Colonic mucosa (tissue), 4 donors: ENCODE data around the gene DGKI. TPM values are rescaled to one million over a fixed set of nuclear protein-coding genes. Genes with fewer than 3 reads are reported as not detected.

Experiments
- DNase-seq: peaks from one replicate; pipeline ENCODE4 v3.0.0-alpha.2; 2020
- H3K27ac ChIP-seq: fragments of 200-600 bp; one replicate; pipeline ENCODE4 v1.8.0; 2021
- H3K27me3 ChIP-seq: fragments of 200-600 bp; one replicate; pipeline ENCODE4 v1.8.0; 2021
- H3K36me3 ChIP-seq: fragments of 200-600 bp; one replicate; pipeline ENCODE4 v1.8.0; 2021
- H3K4me1 ChIP-seq: fragments of 200-600 bp; one replicate; pipeline ENCODE4 v1.8.0; 2021; ENCODE audit warnings: mild to moderate bottlenecking
- H3K4me3 ChIP-seq: fragments of 200-600 bp; one replicate; pipeline ENCODE4 v1.8.0; 2021
- H3K9ac ChIP-seq, 2 donors: one replicate each; pipeline ENCODE4 v1.7.0; 2013; ENCODE audit warnings: control low read depth in 2 of 2, low read depth in 2 of 2, low read length in 2 of 2
- H3K9me3 ChIP-seq: fragments of 200-600 bp; one replicate; pipeline ENCODE4 v1.8.0; 2021
- intact Hi-C: fragments of 100-400 bp; cut with DNase I; formaldehyde crosslinking; loops from one replicate; pipeline ENCODE4 v1.14.1; 2022
- total RNA-seq, 2 donors: library from RNA; stranded (reverse); fragmentation: NEBNext Ultra II Directional in 1 of 2; extraction: Animal tissue kit (Norgen Biotek cat#: 25700) in 1 of 2; gene quantifications; one replicate each; pipeline ENCODE4 v1.2.1, GENCODE V29; 2021
- TF ChIP-seq, protein P1 (sequence below): fragments of 200-600 bp; IDR thresholded peaks from one replicate; pipeline ENCODE4 v1.8.0; 2022; ENCODE audit warnings: antibody characterized with exemption, mild to moderate bottlenecking
- donor health status: healthy.
- donor health status: DM: no; HTN: no; CAD: no.
- donor health status: DM: no; HTN: no; CAD: no.

The DGKI gene
- total RNA-seq, 2 donors from 2014 or later: 0.35 to 0.67 TPM

GRCh38 chr7:137413901-137414300, 432.9 kb downstream of the DGKI start:
- Histone ChIP-seq H3K27me3 (no peaks in the 10 kb centered on the region), H3K27ac (no peak overlapping the region), H3K4me3 (no peak overlapping the region), H3K9ac (no peak overlapping the region), H3K4me1 (no peaks in the 10 kb centered on the region), H3K36me3 (no peaks in the 10 kb centered on the region), H3K9me3 (no peaks in the 10 kb centered on the region)
- DNase-seq: no peak
- intact Hi-C loops: no loop called here
- TF ChIP-seq, protein P1, sequence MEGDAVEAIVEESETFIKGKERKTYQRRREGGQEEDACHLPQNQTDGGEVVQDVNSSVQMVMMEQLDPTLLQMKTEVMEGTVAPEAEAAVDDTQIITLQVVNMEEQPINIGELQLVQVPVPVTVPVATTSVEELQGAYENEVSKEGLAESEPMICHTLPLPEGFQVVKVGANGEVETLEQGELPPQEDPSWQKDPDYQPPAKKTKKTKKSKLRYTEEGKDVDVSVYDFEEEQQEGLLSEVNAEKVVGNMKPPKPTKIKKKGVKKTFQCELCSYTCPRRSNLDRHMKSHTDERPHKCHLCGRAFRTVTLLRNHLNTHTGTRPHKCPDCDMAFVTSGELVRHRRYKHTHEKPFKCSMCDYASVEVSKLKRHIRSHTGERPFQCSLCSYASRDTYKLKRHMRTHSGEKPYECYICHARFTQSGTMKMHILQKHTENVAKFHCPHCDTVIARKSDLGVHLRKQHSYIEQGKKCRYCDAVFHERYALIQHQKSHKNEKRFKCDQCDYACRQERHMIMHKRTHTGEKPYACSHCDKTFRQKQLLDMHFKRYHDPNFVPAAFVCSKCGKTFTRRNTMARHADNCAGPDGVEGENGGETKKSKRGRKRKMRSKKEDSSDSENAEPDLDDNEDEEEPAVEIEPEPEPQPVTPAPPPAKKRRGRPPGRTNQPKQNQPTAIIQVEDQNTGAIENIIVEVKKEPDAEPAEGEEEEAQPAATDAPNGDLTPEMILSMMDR: no peak

DNA sequence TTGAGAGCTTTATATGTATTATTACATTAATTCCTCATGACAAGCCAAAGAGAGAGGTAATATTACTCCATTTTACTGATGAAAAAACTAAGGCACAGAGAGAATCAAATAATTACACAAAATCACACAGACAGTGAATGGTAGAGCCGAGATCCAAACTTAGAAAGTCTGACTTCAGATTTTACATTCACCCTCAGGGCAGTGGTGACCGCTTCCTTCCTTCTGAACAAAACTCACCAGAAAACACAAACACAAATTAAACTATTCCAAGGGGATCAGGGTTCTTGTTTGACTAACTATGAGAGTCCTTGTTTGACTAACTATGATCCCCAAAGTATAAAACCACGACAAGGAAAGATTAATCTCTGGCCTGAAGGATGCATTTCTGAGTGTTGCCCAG, 435.3 kb downstream of the DGKI start:
- no peaks in the 10 kb centered on the region for H3K27me3 ChIP-seq
- H3K4me3 ChIP-seq: no peak overlapping the region
- no peak overlapping the region for H3K9ac ChIP-seq
- TF ChIP-seq, protein P1: no peak
- H3K9me3 ChIP-seq: no peaks in the 10 kb centered on the region
- no peak overlapping the region for H3K27ac ChIP-seq
- no peaks in the 10 kb centered on the region for H3K4me1 ChIP-seq
- no peaks in the 10 kb centered on the region for H3K36me3 ChIP-seq
- intact Hi-C loops: no loop called here
- no peak for DNase-seq

DNA sequence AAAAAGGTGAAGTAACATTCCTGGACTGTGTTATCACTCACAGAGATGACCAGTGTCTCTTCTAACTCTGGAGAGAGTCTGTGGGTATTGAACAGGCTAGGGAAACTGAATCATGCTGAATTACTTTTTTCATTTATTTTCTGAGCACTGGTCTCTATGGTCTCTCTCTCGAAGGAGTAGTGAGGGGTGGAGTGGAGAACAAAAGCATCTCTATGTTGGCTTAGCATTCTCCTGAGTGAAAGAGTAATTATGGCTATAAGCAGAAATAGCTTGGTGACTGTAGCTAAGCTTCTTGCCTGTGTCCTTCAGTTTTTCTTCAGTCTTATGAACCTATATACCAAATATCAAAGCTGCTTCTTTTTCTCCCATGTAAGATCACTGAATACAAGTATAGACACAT, 438.6 kb downstream of the DGKI start:
- no peak overlapping the region for H3K9ac ChIP-seq
- H3K27me3 ChIP-seq: no peaks in the 10 kb centered on the region
- no peaks in the 10 kb centered on the region for H3K9me3 ChIP-seq
- no peaks in the 10 kb centered on the region for H3K4me1 ChIP-seq
- intact Hi-C loops: no loop called here
- no peak overlapping the region for H3K27ac ChIP-seq
- no peak overlapping the region for H3K4me3 ChIP-seq
- H3K36me3 ChIP-seq: no peaks in the 10 kb centered on the region
- no peak for DNase-seq
- TF ChIP-seq, protein P1: no peak

GRCh38 chr7:137407078-137407477, 439.7 kb downstream of the DGKI start:
- intact Hi-C loops: no loop called here
- no peak for DNase-seq
- TF ChIP-seq, protein P1: no peak
- Histone ChIP-seq H3K4me3 (no peak overlapping the region), H3K9ac (no peak overlapping the region), H3K9me3 (no peaks in the 10 kb centered on the region), H3K27ac (no peak overlapping the region), H3K36me3 (no peaks in the 10 kb centered on the region), H3K27me3 (no peaks in the 10 kb centered on the region), H3K4me1 (no peaks in the 10 kb centered on the region)

DNA sequence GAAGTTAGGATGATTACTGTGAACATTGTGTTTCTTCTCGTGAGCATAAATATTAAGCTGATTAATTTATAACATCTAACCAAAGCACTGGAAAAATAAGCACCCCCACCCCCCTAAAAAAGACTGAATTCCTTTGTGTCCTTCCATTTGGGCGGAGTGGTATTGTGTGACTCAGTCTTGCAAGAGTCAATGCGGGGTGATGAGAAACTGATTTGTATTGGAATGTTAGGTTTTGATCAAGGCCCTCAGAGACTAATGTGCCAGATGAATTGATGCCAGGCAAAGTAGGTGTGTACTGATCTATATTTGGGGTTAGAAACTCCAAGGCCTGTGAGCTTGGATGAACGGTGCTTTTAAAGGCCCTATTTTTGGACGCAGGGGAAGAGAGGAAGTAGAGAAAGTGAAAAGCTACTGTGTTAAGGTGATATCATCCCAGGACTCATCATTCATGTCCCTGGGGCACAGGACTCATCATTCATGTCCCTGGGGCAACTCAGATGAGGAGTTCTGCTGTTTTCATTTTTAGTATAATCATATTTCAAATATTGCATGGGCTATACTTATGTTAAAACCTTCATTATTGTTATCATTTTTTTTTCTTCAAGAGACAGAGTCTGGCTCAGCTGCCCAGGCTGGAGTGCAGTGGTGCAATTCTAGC, 442.0 kb downstream of the DGKI start:
- TF ChIP-seq, protein P1: no peak
- no peaks in the 10 kb centered on the region for H3K4me1 ChIP-seq
- no peak overlapping the region for H3K4me3 ChIP-seq
- H3K9ac ChIP-seq: no peak overlapping the region
- no peak overlapping the region for H3K27ac ChIP-seq
- no peaks in the 10 kb centered on the region for H3K9me3 ChIP-seq
- intact Hi-C loops: no loop called here
- H3K36me3 ChIP-seq: no peaks in the 10 kb centered on the region
- no peak for DNase-seq
- no peaks in the 10 kb centered on the region for H3K27me3 ChIP-seq
